HepG2 (cell line): ENCODE results near the gene SLC28A1. TPM values are rescaled to one million over a fixed set of nuclear protein-coding genes. Genes with fewer than 3 reads are reported as not detected.

Source experiments
- ATAC-seq: fragments of 200-7000 bp; cut with Tn5 transposase; 3 replicates; pipeline ENCODE4 v1.9.1; 2020; ENCODE audit warnings: mild to moderate bottlenecking, moderate library complexity
- BruUV-seq: library from RNA; stranded (reverse); fragments of 400-500 nt; replicated peaks from 2 replicates; lab custom pipeline; 2021; lab: Mats Ljungman, UMichigan
- CTCF ChIA-PET: fragments of 300-600 bp; formaldehyde crosslinking; extraction: SDS; loops from one replicate; lab custom pipeline; 2021; ENCODE audit warnings: low total read pairs, inconsistent platforms, low intra/inter-chr PET ratio; lab: Yijun Ruan, JAX
- POLR2A ChIA-PET: fragments of 350-600 bp; sonication (Branson Sonifier 250); formaldehyde crosslinking; loops from one replicate; lab custom pipeline; 2020; ENCODE audit warnings: antibody characterized with exemption, inconsistent platforms; lab: Yijun Ruan, JAX
- DNase-seq: peaks from one replicate; pipeline ENCODE4 v3.0.0-alpha.2; 2015; ENCODE audit warnings: low spot score
- FAIRE-seq: peaks from 3 replicates; lab custom pipeline; 2011; peaks lifted over from hg19 to GRCh38; lab: Jason Lieb, UNC
- H2AFZ ChIP-seq: one replicate; pipeline ENCODE4 v1.6.1; 2011; ENCODE audit warnings: low read length, inconsistent platforms
- H3K27ac ChIP-seq: fragments of 300-600 bp; 3 replicates; pipeline ENCODE4 v1.8.0; 2011; ENCODE audit warnings: mixed run types, mild to moderate bottlenecking, mixed read lengths, low read length, inconsistent platforms; ENCODE audit not compliant: insufficient read depth; ENCODE audit errors: extremely low read length
- H3K27me3 ChIP-seq, 2 experiments: fragments of 200-600 bp in 1 of 2; 2 replicates in 1 of 2; 3 replicates in 1 of 2; pipeline versions ENCODE4 v1.6.0 to v1.8.0; 2011; ENCODE audit warnings: low read length in 2 of 2, mild to moderate bottlenecking in 2 of 2, moderate library complexity in 2 of 2, inconsistent platforms in 1 of 2; ENCODE audit not compliant: insufficient read depth in 2 of 2, control insufficient read depth in 1 of 2
- H3K36me3 ChIP-seq, 2 experiments: fragments of 200-600 bp in 1 of 2; replicated peaks in 1 of 2; 2 replicates in 1 of 2; 3 replicates in 1 of 2; pipeline versions ENCODE4 v1.5.1 to v1.8.0; 2011; ENCODE audit warnings: low read length in 2 of 2, inconsistent platforms in 1 of 2; ENCODE audit not compliant: insufficient read depth in 2 of 2, control insufficient read depth in 1 of 2
- H3K4me1 ChIP-seq: 2 replicates; pipeline ENCODE4 v1.5.1; 2012; ENCODE audit warnings: low read length, inconsistent platforms; ENCODE audit not compliant: insufficient read depth
- H3K4me2 ChIP-seq: 2 replicates; pipeline ENCODE4 v1.6.0; 2011; ENCODE audit warnings: low read depth, low read length, inconsistent platforms
- H3K4me3 ChIP-seq, 3 experiments: fragments of 200-600 bp in 1 of 3; sonication (generic), shearing (Covaris generic) in 1 of 3; replicated peaks in 1 of 3; 2 replicates each; pipeline ENCODE4 v1.5.1; 2011 to 2016; ENCODE audit warnings: low read length in 3 of 3, inconsistent platforms in 2 of 3, low read depth in 2 of 3, mild to moderate bottlenecking in 2 of 3, control low read depth in 1 of 3, mixed read lengths in 1 of 3; ENCODE audit not compliant: insufficient read depth in 1 of 3
- H3K79me2 ChIP-seq: one replicate; pipeline ENCODE4 v1.6.1; 2011; ENCODE audit warnings: low read length, inconsistent platforms; ENCODE audit not compliant: insufficient read depth
- H3K9ac ChIP-seq: 2 replicates; pipeline ENCODE4 v1.6.0; 2011; ENCODE audit warnings: mild to moderate bottlenecking, low read depth, low read length, inconsistent platforms; ENCODE audit not compliant: insufficient read depth
- H3K9me3 ChIP-seq: 2 replicates; pipeline ENCODE4 v1.5.1; 2012; ENCODE audit warnings: mild to moderate bottlenecking, low read length
- H4K20me1 ChIP-seq: 2 replicates; pipeline ENCODE4 v1.6.0; 2011; ENCODE audit warnings: inconsistent platforms, mild to moderate bottlenecking, low read length, moderate library complexity; ENCODE audit not compliant: insufficient read depth
- CBX2 ChIP-seq, 2 experiments: fragments of 200-600 bp in 1 of 2; sonication (generic); formaldehyde crosslinking in 1 of 2; IDR thresholded peaks; 2 replicates each; pipeline versions ENCODE4 v1.7.0 to v1.8.1; 2018 to 2022; ENCODE audit warnings: low read depth in 2 of 2, low read length in 1 of 2, mild to moderate bottlenecking in 1 of 2, missing genetic modification reagents in 1 of 2
- DZIP1 ChIP-seq: sonication (generic); formaldehyde crosslinking; IDR thresholded peaks from 2 replicates; pipeline ENCODE4 v1.5.0; 2020; ENCODE audit warnings: mild to moderate bottlenecking, missing genetic modification reagents
- EP300 ChIP-seq, 3 experiments: sonication (generic) in 1 of 3; formaldehyde crosslinking in 1 of 3; IDR thresholded peaks; 2 replicates each; pipeline versions ENCODE4 v1.5.1 to v1.6.1; 2011 to 2020; ENCODE audit warnings: low read depth in 2 of 3, low read length in 2 of 3, borderline replicate concordance in 1 of 3, improper control_type of control experiment in 1 of 3, mild to moderate bottlenecking in 1 of 3, missing genetic modification reagents in 1 of 3, moderate library complexity in 1 of 3
- HDAC2 ChIP-seq: sonication (generic); formaldehyde crosslinking; IDR thresholded peaks from 2 replicates; pipeline ENCODE4 v1.4.0; 2020; ENCODE audit warnings: missing genetic modification reagents
- SMAD9 ChIP-seq: sonication (generic); formaldehyde crosslinking; IDR thresholded peaks from 2 replicates; pipeline ENCODE4 v1.5.1; 2020; ENCODE audit warnings: mild to moderate bottlenecking, missing genetic modification reagents
- TOE1 ChIP-seq: sonication (generic); formaldehyde crosslinking; IDR thresholded peaks from 2 replicates; pipeline ENCODE4 v1.4.0; 2020; ENCODE audit warnings: mild to moderate bottlenecking, missing genetic modification reagents
- XBP1 ChIP-seq: sonication (generic); formaldehyde crosslinking; IDR thresholded peaks from 2 replicates; pipeline ENCODE4 v1.5.0; 2020; ENCODE audit warnings: missing genetic modification reagents
- ZBTB26 ChIP-seq: IDR thresholded peaks from 2 replicates; pipeline ENCODE4 v1.6.1; 2016; ENCODE audit warnings: missing compliant biosample characterization, missing genetic modification reagents, borderline replicate concordance
- ZEB1 ChIP-seq: IDR thresholded peaks from 2 replicates; pipeline ENCODE4 v1.6.1; 2012; ENCODE audit warnings: mild to moderate bottlenecking, low read depth, inconsistent platforms; ENCODE audit not compliant: insufficient replicate concordance
- ZFP62 ChIP-seq: sonication (generic); formaldehyde crosslinking; IDR thresholded peaks from 2 replicates; pipeline ENCODE4 v1.4.0; 2020; ENCODE audit warnings: missing genetic modification reagents
- ZFP82 ChIP-seq: sonication (generic); formaldehyde crosslinking; IDR thresholded peaks from 2 replicates; pipeline ENCODE4 v1.5.1; 2020; ENCODE audit warnings: mild to moderate bottlenecking, missing genetic modification reagents, borderline replicate concordance
- ZNF253 ChIP-seq: sonication (generic); formaldehyde crosslinking; IDR thresholded peaks from 2 replicates; pipeline ENCODE4 v1.8.0; 2022; ENCODE audit warnings: mild to moderate bottlenecking, missing genetic modification reagents, borderline replicate concordance
- ZNF335 ChIP-seq: sonication (generic); formaldehyde crosslinking; IDR thresholded peaks from 2 replicates; pipeline ENCODE4 v1.4.0; 2020; ENCODE audit warnings: missing genetic modification reagents
- ZNF430 ChIP-seq: sonication (generic); formaldehyde crosslinking; IDR thresholded peaks from 2 replicates; pipeline ENCODE4 v1.9.0; 2021; ENCODE audit warnings: mild to moderate bottlenecking, missing genetic modification reagents
- ZNF768 ChIP-seq: sonication (generic); formaldehyde crosslinking; IDR thresholded peaks from 2 replicates; pipeline ENCODE4 v1.4.0; 2020; ENCODE audit warnings: missing genetic modification reagents
- ZSCAN5A ChIP-seq: sonication (generic); formaldehyde crosslinking; IDR thresholded peaks from 2 replicates; pipeline ENCODE4 v1.8.0; 2022; ENCODE audit warnings: mild to moderate bottlenecking, missing genetic modification reagents, borderline replicate concordance
- WGBS: methylation state at CpG from one replicate; pipeline ENCODE4 v1.1.6; 2017; ENCODE audit warnings: low lambda C conversion rate; 5-methylcytosine and 5-hydroxymethylcytosine counted together
- in situ Hi-C: cut with HindIII; loops from 2 replicates; pipeline ENCODE4 v1.10.0; 2017; ENCODE audit warnings: low pct_unique_long_range_greater_than_20kb; ENCODE audit not compliant: extremely low pct_ligation_motif_present
- intact Hi-C: fragments of 100-400 bp; cut with micrococcal nuclease; formaldehyde crosslinking; loops from one replicate; pipeline ENCODE4 v1.10.0; 2022; ENCODE audit not compliant: unreplicated experiment
- polyA plus RNA-seq, 8 experiments: library from polyadenylated mRNA; depleted of rRNA in 3 of 8; stranded (reverse) in 7 of 8; unstranded in 1 of 8; fragments of >200 nt; fragmentation: Illumina TruSeq in 4 of 8; extraction: Trizol in 4 of 8; gene quantifications; 2 replicates each; pipeline versions ENCODE4 v1.2.1 to v1.2.3, GENCODE V29; 2011 to 2016; ENCODE audit warnings: low read depth in 4 of 8, missing spikeins in 1 of 8, mixed read lengths in 1 of 8; ENCODE audit not compliant: insufficient read depth in 1 of 8
- total RNA-seq, 5 experiments: library from RNA; depleted of rRNA; stranded (reverse); fragments of >200 nt; fragmentation: Illumina TruSeq; extraction: Trizol; gene quantifications; 2 replicates each; pipeline ENCODE4 v1.2.3, GENCODE V29; 2016; ENCODE audit warnings: low read depth in 1 of 5

SLC28A1 gene
- total and polyA plus RNA-seq, 2 of the 13 experiments (the other 11 are each of a cell fraction or from before 2014, with no cell fraction given), result 0.31 to 5.8 TPM

- no peak for TF ChIP-seq DZIP1 (CRISPR knock-in tag)
- no peak for TF ChIP-seq ZFP62 (CRISPR knock-in tag)
- no peak for TF ChIP-seq XBP1 (CRISPR knock-in tag)
- no peak for TF ChIP-seq TOE1 (CRISPR knock-in tag)
- no peak for TF ChIP-seq CBX2 (IDR thresholded peaks at IDR 0.05; ENCODE audit: low read depth, low read length)
- no peak for TF ChIP-seq CBX2 (CRISPR knock-in tag; IDR thresholded peaks at IDR 0.05; ENCODE audit: low read depth)
- no peak for TF ChIP-seq EP300 (IDR thresholded peaks at IDR 0.05; ENCODE audit: low read depth in 2 of 2, low read length in 2 of 2)
- no peak for TF ChIP-seq EP300 (CRISPR knock-in tag; IDR thresholded peaks at IDR 0.05; ENCODE audit: borderline replicate concordance)
- no peak for TF ChIP-seq SMAD9 (CRISPR knock-in tag)
- no peak for TF ChIP-seq ZFP82 (CRISPR knock-in tag)
- TF ChIP-seq ZNF430 (CRISPR knock-in tag), result no peak
Observed at GRCh38 chr15:84934942-84935729, 50.7 kb downstream of the SLC28A1 start (continued).

GRCh38 chr15:84937144-84937543, 52.7 kb downstream of the SLC28A1 start:
- no peaks in the 10 kb centered on the region for H3K4me1 ChIP-seq
- no peaks in the 10 kb centered on the region for H3K36me3 ChIP-seq
- H2AFZ ChIP-seq, result no peak overlapping the region
- no peaks in the 10 kb centered on the region for H4K20me1 ChIP-seq
- WGBS, result 58% methylated on average over 5 of the region's 5 CpGs
- ChIA-PET POLR2A (no interaction called here), CTCF (no interaction called here)
- no peaks in the 10 kb centered on the region for H3K79me2 ChIP-seq
- DNase-seq (no peak), ATAC-seq (no peak), FAIRE-seq (no peak)
- no TSS peak for BruUV-seq
- no peak overlapping the region for H3K27ac ChIP-seq
- H3K9me3 ChIP-seq, result no peaks in the 10 kb centered on the region
- no peak overlapping the region for H3K4me2 ChIP-seq
- H3K4me3 ChIP-seq, result no peak overlapping the region
- H3K9ac ChIP-seq, result no peak overlapping the region
- in situ Hi-C loops, result no loop called here
- intact Hi-C loops, result no loop called here
- H3K27me3 ChIP-seq, result no peaks in the 10 kb centered on the region
- TF ChIP-seq ZBTB26 (CRISPR knock-in tag) (no peak), ZSCAN5A (CRISPR knock-in tag) (no peak), HDAC2 (CRISPR knock-in tag) (no peak), ZEB1 (no peak), ZNF253 (CRISPR knock-in tag) (no peak), ZNF768 (CRISPR knock-in tag) (no peak), ZNF335 (CRISPR knock-in tag) (no peak)
